Kidney (tissue), 11 donors: ENCODE data around the gene FAM72C. TPM values are rescaled to one million over a fixed set of nuclear protein-coding genes. Genes with fewer than 3 reads are reported as not detected.
"Not testable (repeated sequence)": the region's sequence is repeated elsewhere in the genome, so short reads cannot be mapped to it uniquely, and the experiment has no call there.

ENCODE experiments used
- DNase-seq, 5 donors: peaks; one replicate each; pipeline ENCODE4 v3.0.0-alpha.2; 2013 to 2020
- FAIRE-seq: peaks from 2 replicates; lab custom pipeline; 2012; peaks lifted over from hg19 to GRCh38; lab: Jason Lieb, UNC
- H3K27ac ChIP-seq, 2 donors: one replicate each; pipeline ENCODE4 v1.7.0; 2013; ENCODE audit warnings: low read depth in 2 of 2, low read length in 2 of 2, inconsistent platforms in 1 of 2
- H3K27me3 ChIP-seq: one replicate; pipeline ENCODE4 v1.7.1; 2013; ENCODE audit warnings: low read length, inconsistent platforms; ENCODE audit not compliant: control insufficient read depth, insufficient read depth
- H3K36me3 ChIP-seq, 3 donors: one replicate each; pipeline versions ENCODE4 v1.7.0 to v1.7.1; 2013; ENCODE audit warnings: low read length in 3 of 3, control low read depth in 1 of 3, inconsistent platforms in 1 of 3; ENCODE audit not compliant: insufficient read depth in 3 of 3, control insufficient read depth in 2 of 3
- H3K4me1 ChIP-seq, 3 donors: one replicate each; pipeline versions ENCODE4 v1.7.0 to v1.7.1; 2013; ENCODE audit warnings: low read length in 3 of 3, inconsistent platforms in 1 of 3, low read depth in 1 of 3; ENCODE audit not compliant: control insufficient read depth in 2 of 3, insufficient read depth in 2 of 3
- H3K4me3 ChIP-seq, 3 donors: one replicate each; pipeline versions ENCODE4 v1.7.0 to v1.8.1; 2013; ENCODE audit warnings: low read length in 3 of 3, control low read depth in 1 of 3, inconsistent platforms in 1 of 3
- H3K9ac ChIP-seq, 3 donors: one replicate each; pipeline versions ENCODE4 v1.7.0 to v1.7.1; 2013; ENCODE audit warnings: low read length in 3 of 3, control low read depth in 1 of 3, inconsistent platforms in 1 of 3
- H3K9me3 ChIP-seq, 3 donors: one replicate each; pipeline versions ENCODE4 v1.7.0 to v1.7.1; 2013; ENCODE audit warnings: low read length in 3 of 3, control low read depth in 1 of 3, inconsistent platforms in 1 of 3; ENCODE audit not compliant: control insufficient read depth in 2 of 3, insufficient read depth in 1 of 3
- intact Hi-C: fragments of 100-400 bp; cut with DNase I; formaldehyde crosslinking; loops from one replicate; pipeline ENCODE4 v1.11.1; 2022
- polyA plus RNA-seq: library from polyadenylated mRNA; stranded (reverse); fragments of 350-450 nt; fragmentation: Illumina TruSeq; extraction: RNeasy Lipid Tissue Mini Kit (QIAGEN cat#74804); gene quantifications from one replicate; pipeline ENCODE4 v1.2.3, GENCODE V29; 2014; ENCODE audit warnings: low read depth, low replicate concordance; ENCODE audit not compliant: insufficient read depth
- total RNA-seq: library from RNA; stranded (reverse); fragmentation: NEBNext Ultra II Directional; extraction: Animal tissue kit (Norgen Biotek cat#: 25700); gene quantifications from one replicate; pipeline ENCODE4 v1.2.1, GENCODE V29; 2021
- donor health status: control.
- donor health status: control.
- donor health status: DM: yes; HTN: yes; CAD: no.
- donor health status: Normal renal cell carcinoma (clear cell type).

The FAM72C gene
- total and polyA plus RNA-seq, 2 donors from 2014 or later, result 0.38 TPM; not detected in 1

- H3K36me3 ChIP-seq, intact Hi-C loops, FAIRE-seq: not testable (repeated sequence)
These were observed 58.1 kb downstream of the FAM72C start for GRCh38 chr1:143913705-143914104.

More at GRCh38 chr1:143913705-143914104, 58.1 kb downstream of the FAM72C start:
- not testable (repeated sequence) for H3K9ac ChIP-seq, H3K27me3 ChIP-seq, H3K4me3 ChIP-seq, H3K4me1 ChIP-seq, DNase-seq, H3K27ac ChIP-seq, H3K9me3 ChIP-seq
